PC-9 (cell line): ENCODE measurements around the gene TOGARAM2. TPM values are rescaled to one million over a fixed set of nuclear protein-coding genes. Genes with fewer than 3 reads are reported as not detected.

Experiments used
- BruUV-seq: library from RNA; stranded (reverse); fragments of 400-500 nt; replicated peaks from 2 replicates; lab custom pipeline; 2021; lab: Mats Ljungman, UMichigan
- CTCF ChIA-PET: fragments of 300-600 bp; sonication (Branson Sonifier 250); formaldehyde crosslinking; loops from one replicate; lab custom pipeline; 2022; ENCODE audit warnings: antibody characterized with exemption; lab: Charles Lee
- POLR2A ChIA-PET: fragments of 300-600 bp; sonication (Branson Sonifier 250); formaldehyde crosslinking; loops from one replicate; lab custom pipeline; 2022; ENCODE audit warnings: antibody characterized with exemption; ENCODE audit not compliant: unreplicated experiment; lab: Charles Lee
- DNase-seq, 2 experiments: peaks; one replicate each; pipeline versions ENCODE4 v3.0.0 to v3.0.0-alpha.2; 2015 to 2022; ENCODE audit warnings: mixed read lengths in 1 of 2
- H2AFZ ChIP-seq: fragments of 200-600 bp; sonication (generic); 2 replicates; pipeline ENCODE4 v1.8.1; 2017; ENCODE audit warnings: antibody characterized with exemption
- H3F3A ChIP-seq: fragments of 200-600 bp; sonication (generic); 2 replicates; pipeline ENCODE4 v1.8.1; 2017; ENCODE audit warnings: antibody characterized with exemption, mild to moderate bottlenecking, low read depth; ENCODE audit not compliant: insufficient read depth
- H3K27ac ChIP-seq: fragments of 200-600 bp; sonication (generic); 2 replicates; pipeline ENCODE4 v1.6.1; 2016; ENCODE audit warnings: mixed run types
- H3K27me3 ChIP-seq: fragments of 200-600 bp; sonication (generic); 2 replicates; pipeline ENCODE4 v1.6.1; 2016; ENCODE audit warnings: low read depth, mixed run types; ENCODE audit not compliant: insufficient read depth
- H3K36me3 ChIP-seq: fragments of 200-600 bp; sonication (generic); 2 replicates; pipeline ENCODE4 v1.6.1; 2016; ENCODE audit warnings: low read depth, mixed run types
- H3K4me1 ChIP-seq: fragments of 200-600 bp; sonication (generic); replicated peaks from 2 replicates; pipeline ENCODE4 v1.6.1; 2016; ENCODE audit warnings: mixed run types; ENCODE audit not compliant: insufficient read depth
- H3K4me2 ChIP-seq: fragments of 200-600 bp; sonication (generic); 2 replicates; pipeline ENCODE4 v1.6.1; 2017; ENCODE audit warnings: mixed run types
- H3K4me3 ChIP-seq: fragments of 200-600 bp; sonication (generic); 2 replicates; pipeline ENCODE4 v1.6.1; 2016; ENCODE audit warnings: mixed run types
- H3K79me2 ChIP-seq: fragments of 200-600 bp; sonication (generic); 2 replicates; pipeline ENCODE4 v1.6.1; 2017; ENCODE audit warnings: low read depth, mixed run types
- H3K9me2 ChIP-seq: fragments of 200-600 bp; sonication (generic); 2 replicates; pipeline ENCODE4 v1.8.1; 2017; ENCODE audit warnings: mild to moderate bottlenecking; ENCODE audit not compliant: insufficient read depth
- H3K9me3 ChIP-seq: fragments of 200-600 bp; sonication (generic); 2 replicates; pipeline ENCODE4 v1.8.1; 2016; ENCODE audit warnings: low read depth; ENCODE audit not compliant: insufficient read depth
- H4K20me1 ChIP-seq: fragments of 200-600 bp; sonication (generic); 2 replicates; pipeline ENCODE4 v1.8.1; 2017; ENCODE audit not compliant: insufficient read depth
- CTCF ChIP-seq: fragments of 200-600 bp; sonication (generic); conservative IDR thresholded peaks from 2 replicates; pipeline ENCODE4 v1.6.1; 2017; ENCODE audit warnings: mixed run types, antibody characterized with exemption, mild to moderate bottlenecking, moderate library complexity
- EZH2 ChIP-seq: fragments of 200-600 bp; sonication (generic); IDR thresholded peaks from 2 replicates; pipeline ENCODE4 v1.8.0; 2017; ENCODE audit warnings: antibody characterized with exemption, low read depth
- intact Hi-C: fragments of 100-400 bp; cut with micrococcal nuclease; formaldehyde crosslinking; loops from one replicate; pipeline ENCODE4 v1.10.0; 2022; ENCODE audit not compliant: unreplicated experiment
- total RNA-seq: library from RNA; stranded (reverse); gene quantifications from 2 replicates; pipeline ENCODE4 v1.2.3, GENCODE V29; 2021

Gene TOGARAM2
- total RNA-seq, 1 experiment from 2014 or later: 0.44 TPM

GRCh38 chr2:29060441-29060840 is 79.3 kb downstream of the TOGARAM2 start:
- POLR2A ChIA-PET: no interaction called here
- intact Hi-C loops: no loop called here
- Histone ChIP-seq H3K9me2 (no peaks in the 10 kb centered on the region), H3K4me1 (no peaks in the 10 kb centered on the region), H3K27ac (no peak overlapping the region), H3F3A (no peaks in the 10 kb centered on the region), H3K4me2 (no peak overlapping the region), H3K9me3 (0 out of 2 replicates have a peak, but pooled peaks cover 4% of the 10 kb centered on the region), H3K27me3 (no peaks in the 10 kb centered on the region), H3K79me2 (no peaks in the 10 kb centered on the region), H4K20me1 (no peaks in the 10 kb centered on the region), H3K36me3 (no peaks in the 10 kb centered on the region), H2AFZ (no peak overlapping the region), H3K4me3 (no peak overlapping the region)
- no peak for TF ChIP-seq CTCF
- no peak for TF ChIP-seq EZH2
- DNase-seq: no peak
- no TSS peak for BruUV-seq
- CTCF ChIA-PET: no interaction called here

- no peaks in the 10 kb centered on the region for H3K36me3 ChIP-seq
- no peak overlapping the region for H3K4me2 ChIP-seq
- H3K4me3 ChIP-seq: no peak overlapping the region
- CTCF ChIA-PET: interaction anchor here (0.6 kb wide), 1 partner anchor 51 kb away, joined by 3 read pairs; no protein-coding TSS in a partner anchor
- no peak overlapping the region for H2AFZ ChIP-seq
- no peaks in the 10 kb centered on the region for H4K20me1 ChIP-seq
- no peaks in the 10 kb centered on the region for H3K79me2 ChIP-seq
- intact Hi-C loops: no loop called here
- BruUV-seq: no TSS peak
- H3F3A ChIP-seq: no peaks in the 10 kb centered on the region
- 0 out of 2 replicates have a peak, but pooled peaks cover 4% of the 10 kb centered on the region for H3K9me3 ChIP-seq
- H3K27ac ChIP-seq: no peak overlapping the region
- no peak for DNase-seq
- H3K4me1 ChIP-seq: no peaks in the 10 kb centered on the region
- H3K27me3 ChIP-seq: no peaks in the 10 kb centered on the region
- POLR2A ChIA-PET: no interaction called here
- H3K9me2 ChIP-seq: no peaks in the 10 kb centered on the region
- TF ChIP-seq EZH2 (no peak), CTCF (no peak)
Observed at GRCh38 chr2:29061176-29061575, 80.1 kb downstream of the TOGARAM2 start.

- intact Hi-C loops: no loop called here
- DNase-seq: no peak
- no peak overlapping the region for H2AFZ ChIP-seq
- no peaks in the 10 kb centered on the region for H4K20me1 ChIP-seq
- ChIA-PET CTCF (no interaction called here), POLR2A (no interaction called here)
- TF ChIP-seq EZH2 (no peak), CTCF (no peak)
- no peak overlapping the region for H3K4me2 ChIP-seq
- H3K79me2 ChIP-seq: no peaks in the 10 kb centered on the region
- no peaks in the 10 kb centered on the region for H3K27me3 ChIP-seq
- no peak overlapping the region for H3K4me3 ChIP-seq
- no TSS peak for BruUV-seq
- 0 out of 2 replicates have a peak, but pooled peaks cover 4% of the 10 kb centered on the region for H3K9me3 ChIP-seq
- no peaks in the 10 kb centered on the region for H3F3A ChIP-seq
- no peak overlapping the region for H3K27ac ChIP-seq
- H3K4me1 ChIP-seq: no peaks in the 10 kb centered on the region
- no peaks in the 10 kb centered on the region for H3K36me3 ChIP-seq
- H3K9me2 ChIP-seq: no peaks in the 10 kb centered on the region
Observed at GRCh38 chr2:29061616-29062015, 80.5 kb downstream of the TOGARAM2 start.
